ENCODE measurements around the gene CELSR2.
"Not testable (repeated sequence)": the region's sequence is repeated elsewhere in the genome, so short reads cannot be mapped to it uniquely, and the experiment has no call there.

Gene CELSR2

DNA sequence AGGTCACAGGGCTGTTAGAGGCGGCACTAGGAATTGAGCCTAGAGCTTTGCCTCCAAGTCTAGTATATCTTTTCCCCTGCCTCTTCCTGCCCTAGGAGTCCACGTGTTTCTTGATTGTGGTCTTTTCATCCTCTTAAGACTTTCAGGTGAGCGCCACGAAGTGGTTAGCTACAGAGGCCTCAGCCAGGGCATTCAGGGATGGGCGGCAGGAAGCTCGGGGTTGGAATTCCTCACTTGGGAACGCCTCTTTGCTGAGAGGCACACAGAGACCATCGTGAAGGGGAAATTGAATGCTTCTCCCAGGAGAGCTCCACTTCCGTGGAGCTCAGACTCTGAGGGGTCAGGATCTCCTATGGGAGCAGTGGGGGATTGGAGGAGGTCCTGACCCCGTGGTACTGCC is 56.7 kb downstream of the CELSR2 start:
- not testable (repeated sequence) for DNase-seq (ENCODE audit: low read depth, low spot score)

DNA sequence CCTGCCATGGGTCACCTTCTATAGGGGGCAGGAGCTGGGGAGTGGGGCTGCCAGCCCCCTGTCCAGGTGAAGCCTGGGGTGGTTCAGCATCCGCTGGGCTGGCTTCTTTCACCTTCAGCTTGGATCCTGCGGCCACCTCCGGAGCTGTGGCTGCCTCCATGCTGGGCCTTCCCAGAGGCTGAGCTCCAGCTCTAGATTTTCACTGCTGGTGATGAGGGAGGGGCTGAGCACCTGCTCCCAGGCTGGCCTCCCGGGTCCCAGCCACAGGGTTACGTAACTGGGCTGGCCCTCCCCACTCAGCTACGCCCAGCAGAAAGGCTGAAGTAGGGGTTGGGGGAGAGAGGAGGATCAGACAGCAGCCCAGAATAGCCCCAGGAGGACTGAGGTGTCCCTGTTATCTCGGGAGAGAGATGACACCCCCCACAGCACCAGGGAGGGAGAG is 57.5 kb downstream of the CELSR2 start, which contains the start of gene MYBPHL:
Gene MYBPHL (minus strand): TSS at position 180 of the 442 bp plus-strand sequence. CDS start 20 bp downstream, at position 160.
- DNase-seq (ENCODE audit: low read depth, low spot score) = no peak

DNA sequence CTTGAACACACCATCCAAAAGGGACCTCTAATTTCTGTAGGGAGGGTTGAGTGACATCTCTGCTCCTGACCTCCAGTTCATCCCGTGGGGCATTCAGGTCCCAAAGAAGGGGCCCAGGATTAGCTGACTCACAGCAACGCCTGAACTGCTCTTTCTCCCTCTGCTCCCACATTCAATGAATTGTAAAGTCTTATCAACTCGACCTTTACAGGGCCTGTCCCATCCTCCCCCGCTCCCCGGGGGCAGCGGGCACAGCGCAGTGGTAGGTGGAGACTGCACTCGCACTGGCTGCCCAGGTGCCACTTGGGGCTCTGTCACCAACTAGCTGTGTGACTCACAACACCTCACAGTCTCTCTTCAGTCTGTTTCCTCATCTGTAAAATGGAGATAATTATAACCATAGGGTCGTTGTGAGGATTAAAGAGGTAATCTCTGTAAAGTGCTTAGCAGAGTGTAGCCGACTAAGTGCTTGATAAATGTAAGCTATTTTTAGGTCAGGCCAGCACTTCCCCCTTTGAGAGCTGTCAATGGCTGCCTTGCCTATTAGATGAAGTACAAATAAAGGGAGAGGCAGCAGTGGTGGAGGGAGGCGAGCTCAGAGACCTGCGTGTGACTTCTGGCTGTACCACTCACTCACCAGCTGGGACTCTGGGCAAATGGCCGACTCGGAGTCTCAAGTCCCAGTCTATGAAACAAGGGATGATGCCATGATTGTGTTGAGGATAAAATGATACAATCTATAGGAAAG is 58.1 kb downstream of the CELSR2 start:
- DNase-seq (ENCODE audit: low read depth, low spot score) = no peak

DNA sequence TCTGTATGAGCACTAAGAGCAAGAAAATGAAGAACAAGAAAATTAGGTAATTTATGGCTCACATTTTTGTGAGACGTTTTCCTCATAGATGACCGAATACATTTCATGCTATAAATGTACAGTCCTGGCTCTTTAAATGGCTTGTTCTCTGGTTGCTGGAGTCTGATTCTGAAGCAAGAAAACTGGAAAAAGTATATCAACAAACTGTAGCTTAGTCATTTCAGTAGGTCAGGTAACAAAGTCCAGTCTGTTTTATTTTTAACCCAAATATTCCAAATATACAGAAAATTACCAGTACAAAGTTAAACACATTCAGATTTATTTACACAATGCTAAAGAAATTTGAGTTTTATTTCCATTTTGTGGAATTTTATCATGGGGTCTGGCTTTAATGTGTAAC is 60.0 kb downstream of the CELSR2 start:
- no peak for DNase-seq (ENCODE audit: low read depth, low spot score)

DNA sequence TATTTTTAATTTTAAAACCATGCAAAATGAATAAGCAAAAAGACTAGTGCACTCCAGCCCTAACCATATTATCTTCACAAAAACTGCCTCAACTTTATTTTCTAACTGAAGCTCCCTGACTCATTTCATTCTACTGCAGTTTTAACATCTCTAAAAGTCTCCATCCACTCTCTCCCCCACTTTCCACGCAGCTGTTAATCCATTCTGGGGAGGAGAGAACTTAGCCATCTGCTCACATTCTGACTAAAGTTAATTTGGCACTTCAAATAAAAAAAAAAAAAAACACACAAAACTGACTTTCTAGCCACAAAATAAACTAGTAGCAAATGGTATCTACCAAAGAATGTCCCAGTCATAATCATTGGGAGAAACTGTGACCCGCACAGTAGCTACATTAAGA is 62.9 kb downstream of the CELSR2 start:
- DNase-seq (ENCODE audit: low read depth, low spot score) = no peak

DNA sequence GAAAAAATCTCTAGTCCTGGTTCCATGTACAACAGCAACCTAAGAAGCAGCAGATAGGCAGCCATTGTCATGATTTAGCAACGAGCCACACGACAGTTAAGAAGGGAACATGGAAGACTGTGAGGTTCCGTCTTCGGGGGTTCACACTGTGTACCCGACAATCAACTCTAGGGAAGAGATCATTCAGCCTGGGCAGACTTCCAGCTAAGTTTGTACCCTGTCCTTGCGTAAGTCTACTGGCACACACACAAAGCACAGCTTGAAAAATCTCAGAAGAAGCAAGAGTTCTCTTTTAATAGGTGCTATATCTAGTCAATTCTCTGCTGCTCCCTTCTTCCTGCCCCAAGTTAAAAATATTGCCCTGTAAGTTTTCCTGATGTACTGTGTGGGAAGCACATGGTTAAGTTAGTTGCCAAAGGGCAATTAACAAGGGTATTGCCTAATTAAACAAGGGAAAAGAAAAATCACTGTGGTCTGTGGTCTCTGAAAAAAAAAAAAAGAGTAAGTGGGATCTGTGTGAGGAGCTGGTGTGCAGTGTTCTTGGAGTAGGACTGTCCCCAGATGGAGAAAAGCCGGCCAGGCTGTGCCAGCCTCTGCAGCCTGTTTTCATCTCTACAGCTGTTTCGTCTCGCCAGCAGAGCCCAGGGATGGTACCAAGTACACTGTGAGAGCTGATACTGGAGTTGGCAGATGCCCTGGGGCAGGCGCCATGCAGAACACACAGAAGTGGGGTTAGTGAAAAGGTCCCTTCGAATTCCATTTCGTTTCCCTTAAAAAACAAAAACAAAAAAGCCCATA is 63.8 kb downstream of the CELSR2 start:
- no peak for DNase-seq (ENCODE audit: low read depth, low spot score)

DNA sequence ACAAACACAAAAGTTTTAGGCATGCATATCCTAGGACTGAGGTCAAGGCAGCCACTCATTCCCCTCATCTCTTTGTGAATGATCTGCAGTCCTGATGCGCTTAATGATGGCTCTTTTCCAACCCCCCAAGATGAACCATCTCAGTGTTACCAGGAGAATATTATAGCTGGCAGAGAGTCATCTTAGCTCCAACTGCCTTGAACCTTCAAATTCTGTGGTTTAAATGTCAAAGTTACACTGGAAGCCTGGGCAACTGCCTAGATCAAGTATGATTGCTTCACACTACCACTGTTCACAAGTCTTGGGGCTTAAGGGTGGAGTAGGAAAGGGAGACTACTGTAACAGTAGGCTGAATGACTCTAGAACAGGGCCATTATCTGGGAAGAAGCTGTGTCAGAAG is 65.5 kb downstream of the CELSR2 start:
- no peak for DNase-seq (ENCODE audit: low read depth, low spot score)

DNA sequence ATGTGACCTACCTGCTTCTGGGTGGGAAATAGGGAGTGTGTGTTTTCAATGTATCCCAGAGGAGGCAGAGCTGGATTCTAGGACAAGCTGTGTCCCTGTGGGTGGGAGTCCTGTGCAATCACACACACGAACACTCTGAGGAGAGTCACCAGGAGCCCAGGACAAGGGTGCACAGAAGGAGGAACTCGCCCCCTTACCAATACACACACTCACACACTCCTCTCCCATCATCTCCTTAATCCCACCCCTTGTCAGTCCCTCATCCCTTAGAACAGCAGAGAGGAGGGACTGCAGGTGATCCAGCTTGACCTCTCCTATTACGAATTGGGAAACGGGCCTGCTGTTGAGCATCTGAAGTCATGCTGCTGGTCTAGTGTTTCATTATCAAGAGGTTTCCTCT is 65.9 kb downstream of the CELSR2 start:
- no peak for DNase-seq (ENCODE audit: low read depth, low spot score)

DNA sequence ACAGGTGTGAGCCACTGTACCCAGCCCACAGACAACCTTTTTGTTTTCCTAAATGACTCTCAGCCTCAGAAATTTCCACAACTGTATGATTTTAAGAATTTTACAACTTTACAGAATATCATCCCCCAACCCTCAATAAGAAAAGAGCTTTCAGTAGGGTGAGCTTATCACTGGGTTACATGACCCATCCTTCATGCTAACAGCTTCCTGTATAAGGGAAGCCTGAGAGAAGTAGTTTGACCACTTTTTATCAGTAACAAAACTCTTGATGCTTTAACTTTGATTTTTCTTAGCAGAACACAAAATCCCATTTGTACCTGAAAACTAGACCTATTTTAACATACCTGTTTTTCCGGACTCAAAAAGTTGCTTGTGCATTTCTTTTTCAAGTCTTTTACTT is 67.2 kb downstream of the CELSR2 start:
- no peak for DNase-seq (ENCODE audit: low read depth, low spot score)

DNA sequence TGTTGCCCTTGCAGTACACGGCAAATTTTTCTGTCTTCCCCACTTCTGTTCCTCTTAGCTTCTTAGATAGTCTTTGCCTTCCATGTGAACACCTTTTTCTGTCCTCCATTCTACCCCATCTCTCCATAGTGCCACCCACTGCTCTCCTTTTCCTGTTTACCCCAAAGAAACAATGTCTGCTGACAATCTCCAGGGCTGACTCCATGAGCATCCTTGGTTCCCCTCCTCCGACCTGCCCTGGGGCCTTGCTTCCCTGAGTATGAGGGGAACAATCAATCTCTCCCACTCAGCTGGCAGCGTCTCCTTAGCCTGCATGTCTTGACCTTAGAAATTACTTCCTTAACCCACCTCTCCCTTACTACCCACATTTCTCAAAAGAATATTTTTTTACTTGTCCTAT is 69.8 kb downstream of the CELSR2 start:
- DNase-seq (ENCODE audit: low read depth, low spot score) = no peak

DNA sequence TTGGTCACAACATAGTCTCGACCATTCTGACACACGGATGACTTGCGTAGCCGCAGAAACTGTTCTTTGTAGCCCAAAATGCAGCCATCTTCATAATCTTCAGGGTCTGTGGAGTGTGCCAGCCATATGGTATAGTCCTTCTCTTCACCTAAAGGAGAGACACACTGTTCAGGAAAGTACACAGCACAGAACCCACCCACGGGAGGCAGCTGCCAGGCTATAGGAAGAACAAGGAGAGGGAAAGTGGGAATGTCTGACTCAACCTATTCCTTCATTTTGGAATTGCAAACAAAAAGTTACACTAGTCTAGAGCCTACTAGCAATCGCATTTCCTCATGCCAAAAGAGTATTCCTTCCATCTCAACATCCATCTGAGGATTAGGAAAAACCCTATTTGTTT is 73.6 kb downstream of the CELSR2 start:
- no peak for DNase-seq (ENCODE audit: low read depth, low spot score)

Measured in activated naive CD8-positive, alpha-beta T cell treated with anti-CD3 and anti-CD28 coated beads, Interleukin-2, amount 50 U/mL, for 16 hours (primary cell).